SK-N-SH (cell line): Measurements from ENCODE around the gene SAP30BP. TPM values are rescaled to one million over a fixed set of nuclear protein-coding genes. Genes with fewer than 3 reads are reported as not detected.

ENCODE experiments used
- CTCF ChIA-PET: fragments of 300-600, 350-600 bp; formaldehyde crosslinking; extraction: SDS; loops from one replicate; lab custom pipeline; 2021; lab: Yijun Ruan, JAX
- POLR2A ChIA-PET: fragments of 350-600 bp; sonication (Branson Sonifier 250); formaldehyde crosslinking; extraction: SDS; loops from one replicate; lab custom pipeline; 2020; ENCODE audit warnings: antibody characterized with exemption, inconsistent platforms; lab: Yijun Ruan, JAX
- DNase-seq: peaks from one replicate; pipeline ENCODE4 v3.0.0; 2012
- H2AFZ ChIP-seq: fragments of 200-600 bp; sonication (generic); 2 replicates; pipeline ENCODE4 v1.8.1; 2016; ENCODE audit warnings: antibody characterized with exemption, mild to moderate bottlenecking, low read depth
- H3F3A ChIP-seq: fragments of 200-600 bp; sonication (generic); replicated peaks from 2 replicates; pipeline ENCODE3; 2016; ENCODE audit warnings: antibody characterized with exemption, mild to moderate bottlenecking; ENCODE audit not compliant: insufficient read depth
- H3K27ac ChIP-seq, 2 experiments: fragments of 200-500 bp in 1 of 2; fragments of 200-600 bp in 1 of 2; sonication (Bioruptor generic) in 1 of 2; sonication (generic), shearing (Covaris generic) in 1 of 2; 2 replicates each; pipeline versions ENCODE4 v1.5.1 to v1.6.1; 2014 to 2016; ENCODE audit warnings: low read depth in 2 of 2, inconsistent platforms in 1 of 2, low read length in 1 of 2, mild to moderate bottlenecking in 1 of 2, mixed read lengths in 1 of 2
- H3K27me3 ChIP-seq: fragments of 200-600 bp; sonication (generic), shearing (Covaris generic); 2 replicates; pipeline ENCODE4 v1.6.1; 2016; ENCODE audit warnings: mixed run types; ENCODE audit not compliant: insufficient read depth
- H3K36me3 ChIP-seq, 2 experiments: fragments of 200-500 bp in 1 of 2; fragments of 200-600 bp in 1 of 2; sonication (Bioruptor generic) in 1 of 2; sonication (generic) in 1 of 2; replicated peaks in 1 of 2; 2 replicates each; pipeline versions ENCODE3 to v1.5.1; 2014 to 2016; ENCODE audit warnings: low read length in 1 of 2, mild to moderate bottlenecking in 1 of 2; ENCODE audit not compliant: insufficient read depth in 2 of 2, control insufficient read depth in 1 of 2
- H3K4me1 ChIP-seq, 2 experiments: fragments of 200-500 bp in 1 of 2; fragments of 200-600 bp in 1 of 2; sonication (Bioruptor generic) in 1 of 2; sonication (generic), shearing (Covaris generic) in 1 of 2; 2 replicates each; pipeline versions ENCODE4 v1.5.1 to v1.6.1; 2014 to 2016; ENCODE audit warnings: low read depth in 1 of 2, low read length in 1 of 2, mixed run types in 1 of 2; ENCODE audit not compliant: insufficient read depth in 2 of 2, control insufficient read depth in 1 of 2
- H3K4me2 ChIP-seq: fragments of 200-600 bp; sonication (generic), shearing (Covaris generic); 2 replicates; pipeline ENCODE4 v1.6.1; 2017; ENCODE audit warnings: mixed run types
- H3K4me3 ChIP-seq, 2 experiments: fragments of 200-500 bp in 1 of 2; fragments of 200-600 bp in 1 of 2; sonication (Bioruptor generic) in 1 of 2; sonication (generic), shearing (Covaris generic) in 1 of 2; 2 replicates each; pipeline versions ENCODE4 v1.5.1 to v1.8.1; 2014 to 2016; ENCODE audit warnings: low read depth in 2 of 2, inconsistent platforms in 1 of 2, low read length in 1 of 2, mild to moderate bottlenecking in 1 of 2, mixed read lengths in 1 of 2, moderate library complexity in 1 of 2
- H3K79me2 ChIP-seq: fragments of 200-600 bp; sonication (generic); 2 replicates; pipeline ENCODE4 v1.8.1; 2017; ENCODE audit warnings: mild to moderate bottlenecking; ENCODE audit not compliant: insufficient read depth
- H3K9ac ChIP-seq: fragments of 200-600 bp; sonication (generic); 2 replicates; pipeline ENCODE4 v1.6.1; 2017; ENCODE audit warnings: mixed run types
- H3K9me2 ChIP-seq: fragments of 200-600 bp; sonication (generic); 2 replicates; pipeline ENCODE4 v1.6.1; 2017; ENCODE audit warnings: mixed run types
- H3K9me3 ChIP-seq: fragments of 200-600 bp; sonication (generic); 2 replicates; pipeline ENCODE4 v1.6.1; 2017; ENCODE audit warnings: mixed run types, mild to moderate bottlenecking, moderate library complexity
- H4K20me1 ChIP-seq: fragments of 200-600 bp; sonication (generic); 2 replicates; pipeline ENCODE4 v1.6.1; 2017; ENCODE audit warnings: mild to moderate bottlenecking, mixed run types; ENCODE audit not compliant: insufficient read depth
- CHD2 ChIP-seq: fragments of 150-350 bp; IDR thresholded peaks from 2 replicates; pipeline ENCODE4 v1.6.1; 2018; ENCODE audit warnings: low read length; ENCODE audit not compliant: partially characterized antibody
- ELF1 ChIP-seq: IDR thresholded peaks from 2 replicates; pipeline ENCODE4 v1.4.0; 2012
- EP300 ChIP-seq, 2 experiments: IDR thresholded peaks; 2 replicates each; pipeline versions ENCODE4 v1.4.0 to v1.6.1; 2012; ENCODE audit warnings: borderline replicate concordance in 1 of 2, low read depth in 1 of 2, low read length in 1 of 2
- EZH2phosphoT487 ChIP-seq: fragments of 200-600 bp; sonication (generic); IDR thresholded peaks from 2 replicates; pipeline ENCODE4 v1.6.1; 2017; ENCODE audit warnings: low read depth, mixed run types, mild to moderate bottlenecking, antibody characterized with exemption, moderate library complexity, borderline replicate concordance
- FOSL2 ChIP-seq: IDR thresholded peaks from 2 replicates; pipeline ENCODE4 v1.4.0; 2012; ENCODE audit warnings: low read depth, mild to moderate bottlenecking, moderate library complexity, borderline replicate concordance
- GABPA ChIP-seq: IDR thresholded peaks from 2 replicates; pipeline ENCODE4 v1.4.0; 2012; ENCODE audit warnings: low read depth, mild to moderate bottlenecking
- MXI1 ChIP-seq: IDR thresholded peaks from 2 replicates; pipeline ENCODE4 v1.6.1; 2012; ENCODE audit warnings: mild to moderate bottlenecking, low read depth, low read length, improper control_type of control experiment
- NFIC ChIP-seq: IDR thresholded peaks from 2 replicates; pipeline ENCODE4 v1.4.0; 2012; ENCODE audit warnings: borderline replicate concordance
- NRF1 ChIP-seq: IDR thresholded peaks from 2 replicates; pipeline ENCODE4 v1.6.1; 2012; ENCODE audit warnings: low read depth, mild to moderate bottlenecking, low read length
- PBX3 ChIP-seq: IDR thresholded peaks from 2 replicates; pipeline ENCODE4; 2012
- POLR2AphosphoS5 ChIP-seq: IDR thresholded peaks from 2 replicates; pipeline ENCODE4 v1.6.1; 2012; ENCODE audit warnings: low read depth, low read length
- RCOR1 ChIP-seq: fragments of 150-350 bp; IDR thresholded peaks from 2 replicates; pipeline ENCODE4 v1.6.1; 2017; ENCODE audit warnings: antibody characterized with exemption, low read length
- SIN3A ChIP-seq: IDR thresholded peaks from 2 replicates; pipeline ENCODE4 v1.6.1; 2012; ENCODE audit warnings: low read depth, mild to moderate bottlenecking, low read length, moderate library complexity, borderline replicate concordance
- TAF1 ChIP-seq: IDR thresholded peaks from 2 replicates; pipeline ENCODE4 v1.6.1; 2012; ENCODE audit warnings: low read depth, mild to moderate bottlenecking, low read length, moderate library complexity, borderline replicate concordance
- TEAD4 ChIP-seq: IDR thresholded peaks from 2 replicates; pipeline ENCODE4 v1.4.0; 2012; ENCODE audit warnings: mild to moderate bottlenecking, borderline replicate concordance; ENCODE audit not compliant: insufficient read depth
- WGBS: methylation state at CpG from one replicate; pipeline ENCODE4 v1.1.6; 2017; ENCODE audit warnings: low lambda C conversion rate; 5-methylcytosine and 5-hydroxymethylcytosine counted together
- polyA plus RNA-seq, 3 experiments: library from polyadenylated mRNA; depleted of rRNA; stranded (reverse); fragments of >200 nt; gene quantifications; 2 replicates each; pipeline ENCODE4 v1.2.3, GENCODE V29; 2012
- TF ChIP-seq, protein P1 (sequence below): IDR thresholded peaks from 2 replicates; pipeline ENCODE4 v1.4.0; 2012; ENCODE audit warnings: low read depth, borderline replicate concordance

The SAP30BP gene
- polyA plus RNA-seq, 1 of the 3 experiments (the other 2 are of a cell fraction): 158 TPM

- H4K20me1 ChIP-seq: no peaks in the 10 kb centered on the region
- no peaks in the 10 kb centered on the region for H3K9me3 ChIP-seq
- 97% methylated on average over 7 of the region's 7 CpGs for WGBS
- no peak overlapping the region for H3K4me3 ChIP-seq
- no peaks in the 10 kb centered on the region for H3K79me2 ChIP-seq
- no peak overlapping the region for H2AFZ ChIP-seq
- no peaks in the 10 kb centered on the region for H3F3A ChIP-seq
- H3K9ac ChIP-seq: no peak overlapping the region
- H3K27me3 ChIP-seq: no peaks in the 10 kb centered on the region
- no peak for TF ChIP-seq TEAD4
- no peak for TF ChIP-seq EP300 (IDR thresholded peaks at IDR 0.05; ENCODE audit: borderline replicate concordance in 1 of 2, low read depth in 1 of 2, low read length in 1 of 2)
- TF ChIP-seq RCOR1: no peak
- no peak for TF ChIP-seq SIN3A
- no peak for TF ChIP-seq POLR2AphosphoS5
- no peak for TF ChIP-seq GABPA
- TF ChIP-seq, protein P1, sequence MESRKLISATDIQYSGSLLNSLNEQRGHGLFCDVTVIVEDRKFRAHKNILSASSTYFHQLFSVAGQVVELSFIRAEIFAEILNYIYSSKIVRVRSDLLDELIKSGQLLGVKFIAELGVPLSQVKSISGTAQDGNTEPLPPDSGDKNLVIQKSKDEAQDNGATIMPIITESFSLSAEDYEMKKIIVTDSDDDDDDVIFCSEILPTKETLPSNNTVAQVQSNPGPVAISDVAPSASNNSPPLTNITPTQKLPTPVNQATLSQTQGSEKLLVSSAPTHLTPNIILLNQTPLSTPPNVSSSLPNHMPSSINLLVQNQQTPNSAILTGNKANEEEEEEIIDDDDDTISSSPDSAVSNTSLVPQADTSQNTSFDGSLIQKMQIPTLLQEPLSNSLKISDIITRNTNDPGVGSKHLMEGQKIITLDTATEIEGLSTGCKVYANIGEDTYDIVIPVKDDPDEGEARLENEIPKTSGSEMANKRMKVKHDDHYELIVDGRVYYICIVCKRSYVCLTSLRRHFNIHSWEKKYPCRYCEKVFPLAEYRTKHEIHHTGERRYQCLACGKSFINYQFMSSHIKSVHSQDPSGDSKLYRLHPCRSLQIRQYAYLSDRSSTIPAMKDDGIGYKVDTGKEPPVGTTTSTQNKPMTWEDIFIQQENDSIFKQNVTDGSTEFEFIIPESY: no peak
- no peak for TF ChIP-seq MXI1
- POLR2A ChIA-PET: no interaction called here
- H3K36me3 ChIP-seq: peaks cover 23 to 48% of the 10 kb centered on the region in 2 experiments
- H3K9me2 ChIP-seq: no peaks in the 10 kb centered on the region
- H3K4me2 ChIP-seq: no peak overlapping the region
- H3K27ac ChIP-seq: no peak overlapping the region
- H3K4me1 ChIP-seq: no peaks in the 10 kb centered on the region; a peak in 1 of 4 replicates
- DNase-seq: no peak
- CTCF ChIA-PET: interaction anchor here (0.7 to 31.7 kb wide), 4 partner anchors 10 to 100 kb away, joined by 3 to 1189 read pairs (median 100); partner anchors contain the start of gene SMIM5
These were observed 19.2 kb upstream of the SAP30BP start for GRCh38 chr17:75647921-75648320.

DNA sequence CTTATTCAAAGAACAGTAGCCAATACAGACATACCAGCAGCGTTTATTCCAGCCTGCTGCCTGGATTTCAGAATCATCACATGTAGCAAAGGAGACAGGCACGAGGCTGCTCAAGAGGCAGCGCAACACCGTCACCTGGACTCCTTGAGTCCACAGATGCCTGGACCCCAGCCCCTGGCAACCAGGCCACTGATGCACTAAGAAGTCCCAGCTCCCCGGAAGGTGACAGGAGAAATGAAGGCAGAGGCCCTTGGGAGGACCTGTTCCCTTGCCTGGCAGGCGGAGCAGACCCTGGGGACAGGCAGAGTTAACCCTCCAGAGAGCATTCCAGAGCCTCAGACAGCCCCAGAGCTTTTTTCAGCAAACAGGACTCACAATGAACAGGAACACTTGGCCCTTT lies 17.5 kb upstream of the SAP30BP start:
- Histone ChIP-seq H4K20me1 (no peaks in the 10 kb centered on the region), H3K27me3 (no peaks in the 10 kb centered on the region), H3K27ac (no peak overlapping the region), H3K36me3 (peaks cover 33 to 42% of the 10 kb centered on the region in 2 experiments), H3F3A (peaks cover 9% of the 10 kb centered on the region), H3K9me3 (no peaks in the 10 kb centered on the region), H3K9me2 (no peaks in the 10 kb centered on the region), H2AFZ (no peak overlapping the region), H3K4me3 (no peak overlapping the region), H3K4me2 (no peak overlapping the region), H3K79me2 (no peaks in the 10 kb centered on the region), H3K4me1 (no peaks in the 10 kb centered on the region; a peak in 1 of 4 replicates), H3K9ac (no peak overlapping the region)
- WGBS: over 99% methylated on average over 6 of the region's 6 CpGs
- TF ChIP-seq RCOR1 (no peak), ELF1 (no peak), POLR2AphosphoS5 (no peak), EZH2phosphoT487 (no peak), GABPA (no peak), PBX3 (no peak), CHD2 (no peak), TAF1 (no peak), NRF1 (no peak), FOSL2 (no peak), NFIC (no peak)
- ChIA-PET CTCF (interaction anchor here (0.6 to 31.7 kb wide), 7 partner anchors 8 to 162 kb away, joined by 3 to 1189 read pairs (median 4); partner anchors contain the start of gene SMIM5), POLR2A (no interaction called here)
- no peak for DNase-seq
